ENCODE measurements around the gene GAGE10. TPM values are rescaled to one million over a fixed set of nuclear protein-coding genes. Genes with fewer than 3 reads are reported as not detected.

The GAGE10 gene
- total RNA-seq = not detected

GRCh38 chrX:49303346-49303745 lies at the start of gene GAGE10:
Gene GAGE10 (plus strand): TSS chrX:49303646. CDS start chrX:49304860, 1,214 bp downstream.
- H3K9me3 ChIP-seq = no peaks in the 10 kb centered on the region
- H3K36me3 ChIP-seq = no peaks in the 10 kb centered on the region
- DNase-seq = no peak
- intact Hi-C loops (cut with DNase I; ENCODE audit: low total_unique reads) = no loop called here
- H3K4me1 ChIP-seq = no peaks in the 10 kb centered on the region
- no peak within 1 kb of the TSS for H3K4me3 ChIP-seq
- H3K27ac ChIP-seq = no peak within 1 kb of the TSS
- no peaks in the 10 kb centered on the region for H3K27me3 ChIP-seq
- TF ChIP-seq POLR2A (IDR thresholded peaks at IDR 0.05) = no peak

- no peaks in the 10 kb centered on the region for H3K36me3 ChIP-seq
- TF ChIP-seq POLR2A (IDR thresholded peaks at IDR 0.05) = no peak
- no peak for TF ChIP-seq CTCF (IDR thresholded peaks at IDR 0.05)
- no peaks in the 10 kb centered on the region for H3K9me3 ChIP-seq
- no peak for DNase-seq
- H3K4me3 ChIP-seq = no peak overlapping the region
- intact Hi-C loops (cut with DNase I; ENCODE audit: low total_unique reads) = no loop called here
- H3K4me1 ChIP-seq = no peaks in the 10 kb centered on the region
- no peaks in the 10 kb centered on the region for H3K27me3 ChIP-seq
- H3K27ac ChIP-seq = no peak overlapping the region
Measured at GRCh38 chrX:49254639-49255038, 48.8 kb upstream of the GAGE10 start.

GRCh38 chrX:49256268-49256995 lies 47.0 kb upstream of the GAGE10 start:
- Histone ChIP-seq H3K27ac (no peak overlapping the region), H3K36me3 (no peaks in the 10 kb centered on the region), H3K4me3 (no peak overlapping the region), H3K4me1 (no peaks in the 10 kb centered on the region), H3K9me3 (no peaks in the 10 kb centered on the region), H3K27me3 (no peaks in the 10 kb centered on the region)
- no peak for DNase-seq
- TF ChIP-seq CTCF (IDR thresholded peaks at IDR 0.05) (no peak), POLR2A (IDR thresholded peaks at IDR 0.05) (no peak)
- intact Hi-C loops (cut with DNase I; ENCODE audit: low total_unique reads) = no loop called here

GRCh38 chrX:49257074-49257790 lies 46.2 kb upstream of the GAGE10 start:
- no peak for DNase-seq
- no peak for TF ChIP-seq CTCF (IDR thresholded peaks at IDR 0.05)
- no peak for TF ChIP-seq POLR2A (IDR thresholded peaks at IDR 0.05)
- H3K36me3 ChIP-seq = no peaks in the 10 kb centered on the region
- H3K27ac ChIP-seq = no peak overlapping the region
- no peaks in the 10 kb centered on the region for H3K27me3 ChIP-seq
- no peak overlapping the region for H3K4me3 ChIP-seq
- no peaks in the 10 kb centered on the region for H3K4me1 ChIP-seq
- no peaks in the 10 kb centered on the region for H3K9me3 ChIP-seq
- intact Hi-C loops (cut with DNase I; ENCODE audit: low total_unique reads) = no loop called here

- no peak overlapping the region for H3K27ac ChIP-seq
- no peak for TF ChIP-seq CTCF (IDR thresholded peaks at IDR 0.05)
- no peaks in the 10 kb centered on the region for H3K4me1 ChIP-seq
- no peak for DNase-seq
- intact Hi-C loops (cut with DNase I; ENCODE audit: low total_unique reads) = no loop called here
- no peaks in the 10 kb centered on the region for H3K27me3 ChIP-seq
- no peaks in the 10 kb centered on the region for H3K36me3 ChIP-seq
- no peaks in the 10 kb centered on the region for H3K9me3 ChIP-seq
- no peak overlapping the region for H3K4me3 ChIP-seq
Measured at GRCh38 chrX:49257846-49258748, 45.3 kb upstream of the GAGE10 start.

Data from uterus (tissue), 4 donors.